ENCODE measurements around the gene PRRT4. TPM values are rescaled to one million over a fixed set of nuclear protein-coding genes. Genes with fewer than 3 reads are reported as not detected.

The PRRT4 gene
- total and polyA plus RNA-seq, 2 of the 4 experiments (the other 2 are of a cell fraction): not detected

DNA sequence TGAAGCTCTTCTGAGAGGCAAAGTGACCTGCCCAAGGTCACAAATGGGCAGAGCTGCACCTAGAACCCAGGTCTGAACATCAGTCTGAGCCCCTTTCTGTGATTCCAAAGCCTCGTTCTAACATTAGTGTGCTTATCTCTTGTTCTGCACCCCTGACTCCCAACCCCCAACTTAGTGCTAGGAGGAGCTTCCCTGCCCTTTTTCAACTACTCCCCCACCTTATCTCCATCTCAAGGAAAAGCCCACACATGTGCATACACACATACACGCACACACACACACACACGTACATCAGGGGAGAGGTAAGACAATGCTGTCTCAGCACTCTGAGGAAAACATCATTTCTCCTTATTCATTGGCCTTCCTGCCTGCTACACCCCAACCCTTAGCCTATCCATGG lies 8.3 kb downstream of the PRRT4 start:
- no peak overlapping the region for H3K23ac ChIP-seq (ENCODE audit: low read depth, low read length)
- H3K9me1 ChIP-seq (ENCODE audit: insufficient read depth, low read length): no peaks in the 10 kb centered on the region
- H3K56ac ChIP-seq (ENCODE audit: extremely low read depth, insufficient read depth, low read length): no peak overlapping the region
- intact Hi-C loops (cut with micrococcal nuclease) (no loop called here), in situ Hi-C loops (cut with MboI; ENCODE audit: low sequenced_read_pairs) (no loop called here), dilution Hi-C loops (cut with HindIII; ENCODE audit: low sequenced_read_pairs, unreplicated experiment) (no loop called here)
- H4K5ac ChIP-seq (ENCODE audit: low read depth, low read length): no peak overlapping the region
- H3K79me1 ChIP-seq (ENCODE audit: low read depth in 1 of 2, low read length in 2 of 2): no peaks in the 10 kb centered on the region
- H2AK9ac ChIP-seq (replicated peaks; ENCODE audit: low read depth, low read length, poor library complexity): no peak overlapping the region
- TF ChIP-seq RAD21 (IDR thresholded peaks at IDR 0.05; ENCODE audit: low read length) (no peak), BHLHE40 (IDR thresholded peaks at IDR 0.05; ENCODE audit: low read depth, low read length) (no peak), CHD1 (IDR thresholded peaks at IDR 0.05; ENCODE audit: low read depth, low read length) (no peak), RFX5 (IDR thresholded peaks at IDR 0.05; ENCODE audit: low read depth, low read length) (no peak), SMC3 (IDR thresholded peaks at IDR 0.05; ENCODE audit: low read depth, low read length) (no peak), MAZ (IDR thresholded peaks at IDR 0.05; ENCODE audit: borderline replicate concordance, low read depth, low read length) (no peak), CEBPB (IDR thresholded peaks at IDR 0.05; ENCODE audit: low read depth, low read length) (no peak), POLR2A (IDR thresholded peaks at IDR 0.05; ENCODE audit: low read depth, low read length) (no peak), FOS (IDR thresholded peaks at IDR 0.05; ENCODE audit: low read depth, low read length) (no peak), USF2 (IDR thresholded peaks at IDR 0.05; ENCODE audit: low read depth, low read length) (no peak), RCOR1 (IDR thresholded peaks at IDR 0.05; ENCODE audit: insufficient replicate concordance, low read length) (no peak), NFE2L2 (IDR thresholded peaks at IDR 0.05; ENCODE audit: low read depth, low read length) (no peak)
- TF ChIP-seq, protein P1, sequence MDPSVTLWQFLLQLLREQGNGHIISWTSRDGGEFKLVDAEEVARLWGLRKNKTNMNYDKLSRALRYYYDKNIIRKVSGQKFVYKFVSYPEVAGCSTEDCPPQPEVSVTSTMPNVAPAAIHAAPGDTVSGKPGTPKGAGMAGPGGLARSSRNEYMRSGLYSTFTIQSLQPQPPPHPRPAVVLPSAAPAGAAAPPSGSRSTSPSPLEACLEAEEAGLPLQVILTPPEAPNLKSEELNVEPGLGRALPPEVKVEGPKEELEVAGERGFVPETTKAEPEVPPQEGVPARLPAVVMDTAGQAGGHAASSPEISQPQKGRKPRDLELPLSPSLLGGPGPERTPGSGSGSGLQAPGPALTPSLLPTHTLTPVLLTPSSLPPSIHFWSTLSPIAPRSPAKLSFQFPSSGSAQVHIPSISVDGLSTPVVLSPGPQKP (IDR thresholded peaks at IDR 0.05; ENCODE audit: borderline replicate concordance, low read depth, low read length): no peak
- TF ChIP-seq, protein P2, sequence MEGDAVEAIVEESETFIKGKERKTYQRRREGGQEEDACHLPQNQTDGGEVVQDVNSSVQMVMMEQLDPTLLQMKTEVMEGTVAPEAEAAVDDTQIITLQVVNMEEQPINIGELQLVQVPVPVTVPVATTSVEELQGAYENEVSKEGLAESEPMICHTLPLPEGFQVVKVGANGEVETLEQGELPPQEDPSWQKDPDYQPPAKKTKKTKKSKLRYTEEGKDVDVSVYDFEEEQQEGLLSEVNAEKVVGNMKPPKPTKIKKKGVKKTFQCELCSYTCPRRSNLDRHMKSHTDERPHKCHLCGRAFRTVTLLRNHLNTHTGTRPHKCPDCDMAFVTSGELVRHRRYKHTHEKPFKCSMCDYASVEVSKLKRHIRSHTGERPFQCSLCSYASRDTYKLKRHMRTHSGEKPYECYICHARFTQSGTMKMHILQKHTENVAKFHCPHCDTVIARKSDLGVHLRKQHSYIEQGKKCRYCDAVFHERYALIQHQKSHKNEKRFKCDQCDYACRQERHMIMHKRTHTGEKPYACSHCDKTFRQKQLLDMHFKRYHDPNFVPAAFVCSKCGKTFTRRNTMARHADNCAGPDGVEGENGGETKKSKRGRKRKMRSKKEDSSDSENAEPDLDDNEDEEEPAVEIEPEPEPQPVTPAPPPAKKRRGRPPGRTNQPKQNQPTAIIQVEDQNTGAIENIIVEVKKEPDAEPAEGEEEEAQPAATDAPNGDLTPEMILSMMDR (conservative IDR thresholded peaks at IDR 0.05; ENCODE audit: low read depth, low read length): no peak
- H2BK20ac ChIP-seq (ENCODE audit: low read depth, low read length): no peak overlapping the region
- CTCF ChIA-PET: no interaction called here
- no peaks in the 10 kb centered on the region for H3K4me1 ChIP-seq (ENCODE audit: control insufficient read depth, insufficient read depth, low read length)
- no peak overlapping the region for H3K9ac ChIP-seq (ENCODE audit: low read depth, low read length)
- no peak overlapping the region for H3K27ac ChIP-seq (ENCODE audit: insufficient read depth, low read length)
- H2BK15ac ChIP-seq (ENCODE audit: low read depth, low read length): no peak overlapping the region
- no peak overlapping the region for H3K14ac ChIP-seq (replicated peaks; ENCODE audit: low read depth, low read length)
- BruUV-seq (replicated peaks): no TSS peak
- H2BK120ac ChIP-seq (ENCODE audit: low read depth, low read length): no peak overlapping the region
- peak overlapping the region; percentile 23 for H2AFZ ChIP-seq (replicated peaks; ENCODE audit: low read length, poor library complexity)
- no peak overlapping the region for H3K4me2 ChIP-seq (ENCODE audit: low read depth, low read length)
- no peak for ATAC-seq (ENCODE audit: low read depth)
- 80% methylated on average over 2 of the region's 3 CpGs; no CpG with 5 or more reads in 1 of the 2 experiments for WGBS, 2 experiments (ENCODE audit: extremely low coverage in 2 of 2, insufficient read length in 1 of 2)
- H3K36me3 ChIP-seq (ENCODE audit: control insufficient read depth, insufficient read depth, low read length): no peaks in the 10 kb centered on the region
- H4K8ac ChIP-seq (ENCODE audit: low read depth in 2 of 2, low read length in 2 of 2): no peak overlapping the region
- H2AK5ac ChIP-seq (ENCODE audit: low read depth, low read length): no peak overlapping the region
- no peaks in the 10 kb centered on the region for H4K20me1 ChIP-seq (ENCODE audit: insufficient read depth, low read length)
- POLR2A ChIA-PET (ENCODE audit: unreplicated experiment): no interaction called here
- H3K27me3 ChIP-seq (ENCODE audit: control insufficient read depth, insufficient read depth, low read length): peaks cover 89% of the 10 kb centered on the region
- no peak overlapping the region for H3K18ac ChIP-seq (ENCODE audit: low read depth, low read length)
- no peak overlapping the region for H4K91ac ChIP-seq (ENCODE audit: insufficient read depth, low read depth, low read length)
- no peak overlapping the region for H3K4ac ChIP-seq (ENCODE audit: low read depth, low read length)
- H2BK5ac ChIP-seq (ENCODE audit: low read depth, low read length, poor library complexity, severe bottlenecking): no peak overlapping the region
- no peak overlapping the region for H3K4me3 ChIP-seq (ENCODE audit: insufficient read depth, low read depth, low read length)
- no peaks in the 10 kb centered on the region for H3K9me3 ChIP-seq (ENCODE audit: control insufficient read depth, insufficient read depth, low read length)
- DNase-seq: no peak

All from IMR-90 (cell line).